Memory B cell (primary cell): Measurements from ENCODE around the gene IRX5.
A peak's percentile ranks its signal among the peaks of the same experiment; 100 is the strongest.

Experiments used
- ATAC-seq: fragments of 150-1000 bp; cut with Tn5 transposase; 2 replicates; pipeline ENCODE4 v1.10.0; 2021; ENCODE audit warnings: low read depth, mild to moderate bottlenecking, moderate library complexity
- DNase-seq, 2 donors: peaks; one replicate each; pipeline ENCODE4 v3.0.0; 2022; ENCODE audit warnings: low spot score in 2 of 2
- H3K27ac Mint-ChIP-seq: one replicate; pipeline ENCODE4 v1.8.0; 2022; ENCODE audit warnings: mild to moderate bottlenecking, moderate library complexity, mixed read lengths
- H3K27me3 Mint-ChIP-seq: one replicate; pipeline ENCODE4 v1.8.0; 2022; ENCODE audit warnings: mixed read lengths
- H3K36me3 Mint-ChIP-seq: one replicate; pipeline ENCODE4 v1.8.0; 2022; ENCODE audit warnings: mild to moderate bottlenecking, mixed read lengths
- H3K4me1 Mint-ChIP-seq: one replicate; pipeline ENCODE4 v1.8.0; 2022; ENCODE audit warnings: mixed read lengths
- H3K4me3 Mint-ChIP-seq: one replicate; pipeline ENCODE4 v1.8.0; 2022; ENCODE audit warnings: mild to moderate bottlenecking, moderate library complexity, mixed read lengths
- H3K9me3 Mint-ChIP-seq: one replicate; pipeline ENCODE4 v1.8.0; 2022; ENCODE audit warnings: mixed read lengths

IRX5 gene

DNA sequence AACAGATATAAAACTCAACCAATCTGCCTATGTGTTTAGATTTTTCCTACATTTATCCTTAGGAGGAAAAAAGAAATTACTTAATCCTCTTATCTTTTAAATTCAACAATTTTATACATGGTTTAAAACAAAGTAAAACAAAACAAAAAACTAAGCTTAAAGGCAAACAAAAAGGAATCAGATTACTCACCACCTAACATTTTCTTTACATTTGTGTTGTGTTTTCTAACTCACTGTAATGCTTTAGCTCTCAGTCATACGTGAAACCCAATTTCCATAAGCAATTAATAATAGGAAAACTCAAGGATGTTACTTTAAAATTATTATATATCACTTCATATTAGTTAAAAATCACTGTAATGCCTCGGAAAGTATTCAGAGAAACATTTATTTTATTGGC, 6.7 kb upstream of the IRX5 start:
- Mint-ChIP-seq H3K4me3 (no peak overlapping the region), H3K27me3 (peaks cover 16% of the 10 kb centered on the region), H3K36me3 (no peaks in the 10 kb centered on the region), H3K9me3 (peaks cover 2% of the 10 kb centered on the region), H3K27ac (no peak overlapping the region), H3K4me1 (peaks cover 10% of the 10 kb centered on the region)
- DNase-seq (no peak), ATAC-seq (no peak)

DNA sequence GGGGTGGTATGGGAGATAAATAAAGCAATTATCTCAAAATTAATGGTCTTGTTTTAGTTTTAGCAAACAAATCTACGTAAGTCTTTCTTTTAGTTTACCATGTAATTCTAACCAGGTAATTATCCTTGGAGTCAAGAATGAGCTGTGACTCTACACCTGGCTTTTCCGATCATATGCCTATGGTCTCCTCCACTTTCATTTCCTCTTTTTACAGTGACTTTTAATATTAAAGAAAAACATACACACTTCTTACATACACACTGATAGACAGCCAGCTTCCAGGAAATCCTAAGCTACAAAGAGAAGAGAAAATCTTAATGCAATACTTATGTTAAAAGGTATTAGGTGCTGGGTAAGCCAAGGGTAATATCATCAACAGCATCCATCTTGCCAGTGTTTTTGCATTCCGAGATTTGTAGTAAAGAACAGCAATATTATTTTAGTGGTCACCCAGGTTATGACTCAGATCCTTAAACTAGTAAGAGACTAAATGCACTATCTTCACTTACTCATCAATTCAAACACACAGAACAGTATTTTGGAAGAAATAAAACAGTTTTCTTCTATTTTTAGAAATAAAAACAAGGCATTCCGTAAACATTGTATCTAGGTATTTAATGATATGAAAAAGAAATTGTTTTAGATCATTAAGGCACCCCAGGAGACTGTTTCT, 4.4 kb upstream of the IRX5 start:
- Mint-ChIP-seq H3K9me3 (peaks cover 6% of the 10 kb centered on the region), H3K4me1 (peaks cover 19% of the 10 kb centered on the region), H3K27ac (no peak overlapping the region), H3K36me3 (peaks cover 4% of the 10 kb centered on the region), H3K4me3 (no peak overlapping the region), H3K27me3 (peaks cover 24% of the 10 kb centered on the region)
- ATAC-seq (no peak), DNase-seq (no peak)

DNA sequence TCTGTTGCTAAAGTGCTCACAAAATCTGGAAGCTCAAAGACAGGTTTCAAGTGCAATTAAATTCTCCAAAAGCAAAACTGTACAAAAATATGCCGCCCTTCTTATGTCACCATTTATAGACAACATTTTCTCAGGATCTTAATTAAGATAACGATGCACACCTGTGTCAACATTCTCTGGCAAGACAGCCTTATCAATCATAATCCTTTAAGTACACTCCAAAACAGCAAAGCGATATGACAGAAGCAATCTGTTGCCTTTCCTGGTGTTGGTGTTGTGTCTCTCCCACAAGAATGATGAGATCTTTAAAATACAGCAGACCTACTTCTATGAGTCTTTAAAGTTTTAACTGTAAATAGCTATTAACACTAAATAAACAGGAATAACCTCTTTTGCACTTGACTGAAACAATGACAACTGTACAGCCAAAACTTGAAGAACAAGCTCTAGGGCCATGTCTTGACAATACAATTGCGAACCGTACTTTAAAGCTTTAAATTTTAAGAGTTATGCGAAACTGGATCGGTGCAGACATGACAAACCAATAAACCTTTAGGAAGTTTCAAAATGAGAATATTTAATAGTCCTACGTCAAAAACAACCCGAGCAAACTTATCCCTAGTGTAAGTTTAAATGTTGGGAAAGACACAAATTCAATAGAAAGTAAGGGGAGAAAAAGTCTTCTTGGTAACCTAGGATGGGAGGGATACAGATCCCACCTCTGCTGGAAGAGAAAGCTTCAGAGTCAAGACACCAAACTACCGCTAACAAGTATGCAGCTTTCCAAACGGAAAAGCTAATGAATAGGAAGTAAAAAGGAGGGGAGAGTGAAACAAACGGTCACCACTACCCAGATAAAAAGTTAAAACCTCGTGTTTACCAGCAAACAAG, 3.3 kb upstream of the IRX5 start:
- Mint-ChIP-seq H3K27ac (peak overlapping the region; percentile 55), H3K4me1 (peaks cover 19% of the 10 kb centered on the region), H3K36me3 (peaks cover 4% of the 10 kb centered on the region), H3K9me3 (peaks cover 6% of the 10 kb centered on the region), H3K27me3 (peaks cover 24% of the 10 kb centered on the region), H3K4me3 (peak overlapping the region; percentile 82)
- ATAC-seq = no peak
- no peak for DNase-seq

DNA sequence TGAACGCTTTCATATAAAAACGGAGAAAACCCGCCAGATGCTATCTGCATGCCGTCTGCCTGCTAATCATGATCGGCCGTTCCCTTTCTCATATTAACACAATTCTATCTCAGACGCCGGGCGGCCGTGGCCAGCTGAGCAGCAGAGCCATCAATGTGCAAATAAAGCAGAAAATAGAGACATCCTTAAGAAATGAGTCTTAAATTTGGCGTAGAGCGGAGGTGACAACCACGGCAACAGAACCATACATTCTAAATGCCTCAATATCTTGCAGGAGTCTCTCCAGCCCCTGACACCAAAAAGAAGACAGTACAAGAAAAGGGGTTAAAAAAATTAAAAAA, 2.7 kb upstream of the IRX5 start:
- DNase-seq = no peak
- peak overlapping the region; percentile 55 for H3K27ac Mint-ChIP-seq

DNA sequence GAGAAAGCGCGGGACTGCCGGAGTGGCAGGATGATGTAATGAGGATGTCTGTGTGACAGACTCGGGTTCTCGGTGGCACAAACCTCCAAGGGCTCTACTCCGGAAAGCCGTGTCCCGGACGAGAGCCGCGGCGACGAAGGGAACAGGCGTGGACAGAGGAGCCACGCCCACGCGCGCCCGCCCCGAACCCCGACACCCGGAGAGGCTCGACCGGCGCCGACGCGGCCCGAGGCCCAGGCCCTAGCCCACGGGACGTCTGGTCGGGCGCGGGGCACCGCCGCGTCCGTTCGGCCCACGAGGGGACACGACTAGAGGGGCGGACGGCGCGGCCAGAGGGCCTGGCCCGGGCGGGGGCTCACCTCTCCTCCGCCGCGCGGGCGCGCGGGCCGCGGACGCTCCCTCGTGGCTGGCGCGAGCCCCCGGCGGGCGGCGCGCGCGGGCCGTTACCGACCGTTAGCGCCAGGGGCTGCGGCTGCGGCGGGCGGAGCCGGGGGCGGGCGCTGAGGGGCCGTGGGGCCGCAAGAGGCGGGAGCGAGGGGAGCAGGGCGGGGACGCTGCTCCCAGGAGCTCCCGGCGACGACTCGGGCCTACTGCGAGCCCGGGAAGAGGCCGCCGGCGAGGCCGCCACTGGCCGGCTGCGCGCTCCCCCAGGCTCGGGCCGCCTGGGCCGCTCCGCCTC, 2.1 kb upstream of the IRX5 start:
- peak; percentile 31 for ATAC-seq
- peak overlapping the region; percentile 55 for H3K27ac Mint-ChIP-seq
- DNase-seq = no peak

More for the DNA sequence above, 2.7 kb upstream of the IRX5 start:
- Mint-ChIP-seq H3K4me3 (peak overlapping the region; percentile 82), H3K27me3 (peaks cover 28% of the 10 kb centered on the region), H3K9me3 (peaks cover 8% of the 10 kb centered on the region), H3K36me3 (peaks cover 5% of the 10 kb centered on the region), H3K4me1 (peaks cover 19% of the 10 kb centered on the region)
- ATAC-seq = no peak

DNA sequence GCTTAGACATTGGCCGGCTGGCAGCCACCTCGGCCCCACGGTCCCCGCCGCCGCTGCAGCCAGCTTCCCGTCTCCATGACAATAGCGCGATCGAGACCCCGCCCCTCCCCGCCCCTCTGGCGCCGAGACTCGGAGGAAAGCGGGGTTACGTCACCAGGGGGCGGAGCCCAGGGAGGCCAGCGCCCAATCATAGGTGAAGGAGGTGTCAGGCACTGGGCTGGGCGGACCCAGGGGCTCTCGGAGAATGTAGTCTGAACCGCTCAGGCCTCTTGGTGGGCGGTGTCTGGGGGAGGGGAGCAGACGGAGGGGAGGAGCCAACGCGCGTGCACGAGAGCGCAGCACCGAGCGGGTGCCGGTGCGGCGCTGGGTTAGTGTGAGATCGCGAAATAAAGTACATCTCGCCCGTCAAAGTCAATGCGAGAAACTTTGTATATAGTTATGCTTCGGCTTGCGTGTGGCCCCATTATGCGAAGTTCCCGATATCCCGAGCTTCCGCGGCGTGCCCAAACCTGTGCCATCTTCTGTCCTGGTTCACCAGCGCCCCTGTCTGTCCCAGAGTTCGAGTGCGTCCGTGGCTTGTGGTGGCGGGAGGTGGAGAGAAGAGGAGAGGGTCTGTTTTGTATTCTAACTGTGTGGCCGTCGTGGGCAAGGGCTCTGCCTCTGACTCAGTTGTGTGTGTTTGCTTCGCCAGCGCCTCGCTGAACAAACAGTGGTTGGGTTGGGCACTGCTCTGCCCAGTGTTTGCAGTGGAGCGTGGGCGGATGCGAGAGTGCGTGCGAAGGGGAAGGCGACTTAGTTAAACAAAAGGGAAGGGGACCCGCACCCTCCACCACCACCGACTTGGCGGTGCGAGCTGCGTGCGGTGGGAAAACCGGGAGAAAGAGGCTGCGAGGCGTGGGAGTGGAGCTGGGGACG, 1.3 kb upstream of the IRX5 start:
- peak; percentile 90 for ATAC-seq
- peaks cover 29% of the 10 kb centered on the region for H3K27me3 Mint-ChIP-seq
- H3K4me3 Mint-ChIP-seq = peak overlapping the region; percentile 80
- H3K27ac Mint-ChIP-seq = peak overlapping the region; percentile 64
- peaks cover 10% of the 10 kb centered on the region for H3K9me3 Mint-ChIP-seq
- H3K4me1 Mint-ChIP-seq = peaks cover 19% of the 10 kb centered on the region
- DNase-seq = peak; percentile 69 to 78
- H3K36me3 Mint-ChIP-seq = peaks cover 5% of the 10 kb centered on the region

More for the DNA sequence above, 2.1 kb upstream of the IRX5 start:
- Mint-ChIP-seq H3K4me3 (peak overlapping the region; percentile 82), H3K36me3 (peaks cover 5% of the 10 kb centered on the region), H3K27me3 (peaks cover 28% of the 10 kb centered on the region), H3K4me1 (peaks cover 19% of the 10 kb centered on the region), H3K9me3 (peaks cover 8% of the 10 kb centered on the region)

DNA sequence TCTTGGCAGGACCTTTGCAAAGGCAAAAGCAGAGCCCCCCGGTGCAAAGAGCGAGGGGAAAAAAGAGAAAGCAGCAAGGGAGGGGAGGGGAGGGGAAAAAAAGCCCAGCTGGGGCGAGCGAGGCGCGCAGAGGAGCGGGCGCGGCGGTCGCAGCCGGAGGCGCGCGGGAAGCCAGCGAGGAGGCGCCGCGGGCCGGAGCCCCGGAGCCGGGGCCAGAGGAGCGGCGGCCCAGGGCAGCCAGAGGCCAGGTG, 129 bp downstream of the IRX5 start:
- peak in 1 of 2 donors; percentile 24 for DNase-seq
- ATAC-seq = no peak
- peaks cover 32% of the 10 kb centered on the region for H3K27me3 Mint-ChIP-seq
- H3K4me1 Mint-ChIP-seq = peaks cover 19% of the 10 kb centered on the region
- peaks cover 5% of the 10 kb centered on the region for H3K36me3 Mint-ChIP-seq
- peaks cover 10% of the 10 kb centered on the region for H3K9me3 Mint-ChIP-seq
- H3K27ac Mint-ChIP-seq = peak overlapping the region; percentile 12
- peak overlapping the region; percentile 73 for H3K4me3 Mint-ChIP-seq

DNA sequence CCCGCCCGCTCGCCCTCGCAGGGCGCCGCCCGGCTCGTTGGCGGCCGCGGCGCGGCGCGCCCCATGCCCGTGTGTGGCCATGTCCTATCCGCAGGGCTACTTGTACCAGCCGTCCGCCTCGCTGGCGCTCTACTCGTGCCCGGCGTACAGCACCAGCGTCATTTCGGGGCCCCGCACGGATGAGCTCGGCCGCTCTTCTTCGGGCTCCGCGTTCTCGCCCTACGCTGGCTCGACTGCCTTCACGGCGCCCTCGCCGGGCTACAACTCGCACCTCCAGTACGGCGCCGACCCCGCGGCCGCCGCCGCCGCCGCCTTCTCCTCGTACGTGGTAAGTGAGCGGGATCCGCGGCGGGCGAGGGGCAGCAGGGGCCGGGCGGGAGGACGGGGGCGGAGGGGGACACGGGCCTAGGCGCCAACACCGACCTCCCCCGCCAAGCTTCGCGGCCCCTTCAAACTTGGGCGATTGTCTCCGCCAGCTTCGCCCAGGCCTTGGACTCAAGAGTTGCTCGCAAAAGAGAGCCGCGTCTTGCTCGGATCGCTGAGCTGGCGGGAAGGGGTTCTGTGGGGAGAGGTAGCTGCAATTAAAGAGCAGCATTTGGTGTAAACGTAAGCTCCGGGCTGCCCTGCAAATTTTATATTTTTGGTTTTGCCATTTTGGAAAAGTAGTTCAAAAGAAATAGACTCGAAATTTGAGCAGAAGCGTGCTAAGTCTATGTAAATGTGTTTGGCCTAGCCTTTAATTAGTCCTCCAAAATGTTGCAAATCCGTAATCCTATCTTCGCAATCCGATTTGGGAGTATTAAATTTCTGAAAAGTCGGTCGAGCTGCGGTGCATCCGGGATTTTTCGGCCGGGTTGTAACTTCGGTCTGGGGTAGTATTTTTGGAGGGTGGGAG, 702 bp downstream of the IRX5 start:
- ATAC-seq (no peak), DNase-seq (no peak)
- H3K27ac Mint-ChIP-seq = no peak overlapping the region
- H3K9me3 Mint-ChIP-seq = peaks cover 10% of the 10 kb centered on the region
- H3K36me3 Mint-ChIP-seq = peaks cover 5% of the 10 kb centered on the region
- peaks cover 32% of the 10 kb centered on the region for H3K27me3 Mint-ChIP-seq
- H3K4me1 Mint-ChIP-seq = peaks cover 19% of the 10 kb centered on the region
- no peak overlapping the region for H3K4me3 Mint-ChIP-seq

DNA sequence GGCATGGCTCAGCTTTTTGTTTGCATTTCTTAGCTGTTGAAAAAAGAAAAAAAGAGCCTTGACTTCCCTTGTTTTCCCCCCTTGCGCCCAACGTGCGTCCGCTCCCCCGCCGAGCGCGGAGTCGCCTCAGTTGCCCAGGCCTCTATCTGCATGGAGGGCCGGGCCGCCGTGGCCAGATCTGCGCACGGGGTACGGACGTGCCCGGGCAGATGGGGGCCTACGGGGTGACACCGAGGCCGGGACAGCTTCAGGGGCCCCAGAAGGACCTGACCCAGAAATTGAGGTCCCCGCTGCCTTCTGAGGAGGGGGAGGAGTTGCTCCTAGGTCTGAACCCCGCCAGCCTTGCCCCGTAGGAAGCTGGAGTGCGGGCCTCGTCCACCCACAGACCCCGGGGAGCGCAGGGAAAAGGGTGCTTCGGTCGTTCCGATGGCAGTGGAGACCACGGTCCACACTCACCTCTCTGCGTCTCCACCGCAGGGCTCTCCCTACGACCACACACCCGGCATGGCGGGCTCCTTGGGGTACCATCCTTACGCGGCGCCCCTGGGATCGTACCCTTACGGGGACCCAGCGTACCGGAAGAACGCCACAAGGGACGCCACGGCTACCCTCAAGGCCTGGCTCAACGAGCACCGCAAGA, 1.5 kb downstream of the IRX5 start:
- H3K4me3 Mint-ChIP-seq = no peak overlapping the region
- ATAC-seq = no peak
- H3K27me3 Mint-ChIP-seq = peaks cover 28% of the 10 kb centered on the region
- no peak for DNase-seq
- H3K36me3 Mint-ChIP-seq = peaks cover 5% of the 10 kb centered on the region
- H3K4me1 Mint-ChIP-seq = peaks cover 18% of the 10 kb centered on the region
- peaks cover 10% of the 10 kb centered on the region for H3K9me3 Mint-ChIP-seq
- no peak overlapping the region for H3K27ac Mint-ChIP-seq

DNA sequence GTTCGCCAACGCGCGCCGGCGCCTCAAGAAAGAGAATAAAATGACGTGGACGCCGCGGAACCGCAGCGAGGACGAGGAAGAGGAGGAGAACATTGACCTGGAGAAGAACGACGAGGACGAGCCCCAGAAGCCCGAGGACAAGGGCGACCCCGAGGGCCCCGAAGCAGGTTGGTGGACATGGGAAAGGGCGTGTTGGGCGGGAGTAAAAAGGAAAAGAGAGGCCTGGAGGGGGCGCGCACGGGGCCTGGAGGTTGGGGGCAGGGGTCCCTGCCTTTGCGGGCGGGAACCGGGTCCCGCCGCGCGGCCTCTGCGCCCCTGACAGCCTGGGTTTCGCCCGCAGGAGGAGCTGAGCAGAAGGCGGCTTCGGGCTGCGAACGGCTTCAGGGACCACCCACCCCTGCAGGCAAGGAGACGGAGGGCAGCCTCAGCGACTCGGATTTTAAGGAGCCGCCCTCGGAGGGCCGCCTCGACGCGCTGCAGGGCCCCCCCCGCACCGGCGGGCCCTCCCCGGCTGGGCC, 2.1 kb downstream of the IRX5 start:
- Mint-ChIP-seq H3K36me3 (peaks cover 5% of the 10 kb centered on the region), H3K4me3 (no peak overlapping the region), H3K27ac (no peak overlapping the region), H3K4me1 (peaks cover 13% of the 10 kb centered on the region), H3K9me3 (peaks cover 7% of the 10 kb centered on the region), H3K27me3 (peaks cover 24% of the 10 kb centered on the region)
- ATAC-seq = no peak
- no peak for DNase-seq

DNA sequence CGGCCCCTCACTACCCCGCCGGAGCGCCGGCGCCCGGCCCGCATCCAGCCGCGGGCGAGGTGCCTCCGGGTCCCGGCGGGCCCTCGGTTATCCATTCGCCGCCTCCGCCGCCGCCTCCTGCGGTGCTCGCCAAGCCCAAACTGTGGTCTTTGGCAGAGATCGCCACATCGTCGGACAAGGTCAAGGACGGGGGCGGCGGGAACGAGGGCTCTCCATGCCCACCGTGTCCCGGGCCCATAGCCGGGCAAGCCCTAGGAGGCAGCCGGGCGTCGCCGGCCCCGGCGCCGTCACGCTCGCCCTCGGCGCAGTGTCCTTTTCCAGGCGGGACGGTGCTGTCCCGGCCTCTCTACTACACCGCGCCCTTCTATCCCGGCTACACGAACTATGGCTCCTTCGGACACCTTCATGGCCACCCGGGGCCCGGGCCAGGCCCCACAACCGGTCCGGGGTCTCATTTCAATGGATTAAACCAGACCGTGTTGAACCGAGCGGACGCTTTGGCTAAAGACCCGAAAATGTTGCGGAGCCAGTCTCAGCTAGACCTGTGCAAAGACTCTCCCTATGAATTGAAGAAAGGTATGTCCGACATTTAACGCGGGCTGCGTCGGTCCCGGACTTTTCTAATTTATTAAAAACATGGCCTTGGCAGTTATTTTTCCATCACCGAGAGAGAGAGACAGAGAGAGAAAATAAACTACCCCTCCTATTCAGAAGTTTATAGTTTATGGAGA, 2.8 kb downstream of the IRX5 start:
- peaks cover 19% of the 10 kb centered on the region for H3K27me3 Mint-ChIP-seq
- DNase-seq (no peak), ATAC-seq (no peak)
- peaks cover 5% of the 10 kb centered on the region for H3K36me3 Mint-ChIP-seq
- no peak overlapping the region for H3K4me3 Mint-ChIP-seq
- peaks cover 7% of the 10 kb centered on the region for H3K9me3 Mint-ChIP-seq
- H3K4me1 Mint-ChIP-seq = peaks cover 10% of the 10 kb centered on the region
- H3K27ac Mint-ChIP-seq = no peak overlapping the region
